Neural cell (in vitro differentiated cells): ENCODE data around the gene ZNF625. TPM values are rescaled to one million over a fixed set of nuclear protein-coding genes. Genes with fewer than 3 reads are reported as not detected.

Source experiments
- H2AFZ ChIP-seq: fragments of 200-600, 300-800 bp; sonication (generic), shearing (Covaris generic); 2 replicates; pipeline ENCODE4 v1.6.0; 2014; ENCODE audit warnings: low read depth, mild to moderate bottlenecking, antibody characterized with exemption, low read length, moderate library complexity
- H3F3A ChIP-seq: fragments of 200-600 bp; shearing (Covaris generic); 2 replicates; pipeline ENCODE4 v1.6.1; 2016; ENCODE audit warnings: mild to moderate bottlenecking, moderate library complexity, mixed read lengths, antibody characterized with exemption, low read length; ENCODE audit not compliant: insufficient read depth, poor library complexity, severe bottlenecking
- H3K27ac ChIP-seq: fragments of 200-600, 300-800 bp; sonication (generic), shearing (Covaris generic); 2 replicates; pipeline ENCODE4 v1.5.1; 2014; ENCODE audit warnings: mild to moderate bottlenecking, low read length, moderate library complexity
- H3K27me3 ChIP-seq: fragments of 300-800, 200-600 bp; sonication (generic), shearing (Covaris generic); 2 replicates; pipeline ENCODE4 v1.6.0; 2014; ENCODE audit warnings: mild to moderate bottlenecking, low read depth, low read length, moderate library complexity; ENCODE audit not compliant: insufficient read depth
- H3K36me3 ChIP-seq: fragments of 300-800, 200-600 bp; sonication (generic), shearing (Covaris generic); 2 replicates; pipeline ENCODE4 v1.5.1; 2014; ENCODE audit warnings: mild to moderate bottlenecking, antibody characterized with exemption, low read length, moderate library complexity; ENCODE audit not compliant: insufficient read depth
- H3K4me2 ChIP-seq: fragments of 300-800, 200-600 bp; sonication (generic), shearing (Covaris generic); 2 replicates; pipeline ENCODE4 v1.6.0; 2014; ENCODE audit warnings: mild to moderate bottlenecking, low read length
- H3K4me3 ChIP-seq: fragments of 300-800, 200-600 bp; sonication (generic), shearing (Covaris generic); 2 replicates; pipeline ENCODE4 v1.5.1; 2014; ENCODE audit warnings: mild to moderate bottlenecking, low read length, moderate library complexity
- H3K79me2 ChIP-seq: fragments of 200-600 bp; shearing (Covaris generic); replicated peaks from 2 replicates; pipeline ENCODE4 v1.6.0; 2014; ENCODE audit warnings: mild to moderate bottlenecking, low read length, moderate library complexity; ENCODE audit not compliant: insufficient read depth
- H3K9ac ChIP-seq: fragments of 300-800, 200-600 bp; sonication (generic), shearing (Covaris generic); 2 replicates; pipeline ENCODE4 v1.6.1; 2016; ENCODE audit warnings: mild to moderate bottlenecking, low read length, mixed read lengths
- H3K9me2 ChIP-seq: fragments of 200-600 bp; shearing (Covaris generic); 2 replicates; pipeline ENCODE4 v1.6.1; 2016; ENCODE audit warnings: mild to moderate bottlenecking, low read length, mixed read lengths; ENCODE audit not compliant: insufficient read depth
- H3K9me3 ChIP-seq: fragments of 200-600, 300-800 bp; sonication (generic), shearing (Covaris generic); 2 replicates; pipeline ENCODE4 v1.6.1; 2016; ENCODE audit warnings: mild to moderate bottlenecking, mixed run types, low read length, moderate library complexity, mixed read lengths
- H4K20me1 ChIP-seq: fragments of 200-600 bp; shearing (Covaris generic); 2 replicates; pipeline ENCODE4 v1.6.1; 2016; ENCODE audit warnings: mild to moderate bottlenecking, mixed run types; ENCODE audit not compliant: insufficient read depth
- CTCF ChIP-seq: fragments of 450-650 bp; IDR thresholded peaks from 2 replicates; pipeline ENCODE4 v1.5.1; 2014; ENCODE audit warnings: antibody characterized with exemption, mild to moderate bottlenecking, moderate library complexity; ENCODE audit not compliant: poor library complexity, severe bottlenecking
- EP300 ChIP-seq: fragments of 450-650 bp; conservative IDR thresholded peaks from 2 replicates; pipeline ENCODE4 v1.6.1; 2014; ENCODE audit warnings: antibody characterized with exemption, mild to moderate bottlenecking, moderate library complexity; ENCODE audit not compliant: poor library complexity, severe bottlenecking
- EZH2 ChIP-seq: fragments of 200-600, 300-800 bp; shearing (Covaris generic), sonication (generic); IDR thresholded peaks from 2 replicates; pipeline ENCODE4 v1.6.1; 2014; ENCODE audit warnings: antibody characterized with exemption, low read length, borderline replicate concordance, mild to moderate bottlenecking; ENCODE audit not compliant: insufficient read depth, poor library complexity, severe bottlenecking
- MXI1 ChIP-seq: fragments of 450-650 bp; conservative IDR thresholded peaks from 2 replicates; pipeline ENCODE4 v1.6.1; 2014; ENCODE audit warnings: antibody characterized with exemption, mild to moderate bottlenecking; ENCODE audit not compliant: poor library complexity, severe bottlenecking
- POLR2AphosphoS5 ChIP-seq: IDR thresholded peaks from 2 replicates; pipeline ENCODE4 v1.6.1; 2012
- RAD21 ChIP-seq: fragments of 450-650 bp; conservative IDR thresholded peaks from 2 replicates; pipeline ENCODE4 v1.6.1; 2014; ENCODE audit warnings: antibody characterized with exemption, mild to moderate bottlenecking, moderate library complexity
- SMC3 ChIP-seq: fragments of 450-650 bp; conservative IDR thresholded peaks from 2 replicates; pipeline ENCODE4 v1.6.1; 2014; ENCODE audit warnings: antibody characterized with exemption, mild to moderate bottlenecking, moderate library complexity; ENCODE audit not compliant: poor library complexity
- TAF1 ChIP-seq: IDR thresholded peaks from 2 replicates; pipeline ENCODE4 v1.6.1; 2012; ENCODE audit warnings: low read depth
- polyA plus RNA-seq: library from polyadenylated mRNA; depleted of rRNA; stranded (reverse); fragments of >200 nt; gene quantifications from 2 replicates; pipeline ENCODE4 v1.2.3, GENCODE V29; 2014
- TF ChIP-seq, protein P1 (sequence below): IDR thresholded peaks from 2 replicates; pipeline ENCODE4 v1.6.1; 2012; ENCODE audit warnings: borderline replicate concordance

Gene ZNF625
- polyA plus RNA-seq, 1 donor from 2014 or later, result 11.6 TPM

GRCh38 chr19:12187625-12188024 lies 31.1 kb upstream of the ZNF625 start:
- Histone ChIP-seq H3K9me3 (peaks cover 24% of the 10 kb centered on the region), H3K4me2 (no peak overlapping the region), H3K36me3 (peaks cover 26% of the 10 kb centered on the region), H3K4me3 (no peak overlapping the region), H3K27ac (no peak overlapping the region), H3K79me2 (peaks cover 4% of the 10 kb centered on the region), H3K9ac (no peak overlapping the region), H3K9me2 (no peaks in the 10 kb centered on the region), H4K20me1 (no peaks in the 10 kb centered on the region), H2AFZ (no peak overlapping the region), H3K27me3 (no peaks in the 10 kb centered on the region), H3F3A (no peaks in the 10 kb centered on the region)
- TF ChIP-seq EP300, result no peak
- TF ChIP-seq EZH2, result no peak
- no peak for TF ChIP-seq RAD21
- TF ChIP-seq POLR2AphosphoS5, result no peak
- no peak for TF ChIP-seq MXI1
- TF ChIP-seq, protein P1, sequence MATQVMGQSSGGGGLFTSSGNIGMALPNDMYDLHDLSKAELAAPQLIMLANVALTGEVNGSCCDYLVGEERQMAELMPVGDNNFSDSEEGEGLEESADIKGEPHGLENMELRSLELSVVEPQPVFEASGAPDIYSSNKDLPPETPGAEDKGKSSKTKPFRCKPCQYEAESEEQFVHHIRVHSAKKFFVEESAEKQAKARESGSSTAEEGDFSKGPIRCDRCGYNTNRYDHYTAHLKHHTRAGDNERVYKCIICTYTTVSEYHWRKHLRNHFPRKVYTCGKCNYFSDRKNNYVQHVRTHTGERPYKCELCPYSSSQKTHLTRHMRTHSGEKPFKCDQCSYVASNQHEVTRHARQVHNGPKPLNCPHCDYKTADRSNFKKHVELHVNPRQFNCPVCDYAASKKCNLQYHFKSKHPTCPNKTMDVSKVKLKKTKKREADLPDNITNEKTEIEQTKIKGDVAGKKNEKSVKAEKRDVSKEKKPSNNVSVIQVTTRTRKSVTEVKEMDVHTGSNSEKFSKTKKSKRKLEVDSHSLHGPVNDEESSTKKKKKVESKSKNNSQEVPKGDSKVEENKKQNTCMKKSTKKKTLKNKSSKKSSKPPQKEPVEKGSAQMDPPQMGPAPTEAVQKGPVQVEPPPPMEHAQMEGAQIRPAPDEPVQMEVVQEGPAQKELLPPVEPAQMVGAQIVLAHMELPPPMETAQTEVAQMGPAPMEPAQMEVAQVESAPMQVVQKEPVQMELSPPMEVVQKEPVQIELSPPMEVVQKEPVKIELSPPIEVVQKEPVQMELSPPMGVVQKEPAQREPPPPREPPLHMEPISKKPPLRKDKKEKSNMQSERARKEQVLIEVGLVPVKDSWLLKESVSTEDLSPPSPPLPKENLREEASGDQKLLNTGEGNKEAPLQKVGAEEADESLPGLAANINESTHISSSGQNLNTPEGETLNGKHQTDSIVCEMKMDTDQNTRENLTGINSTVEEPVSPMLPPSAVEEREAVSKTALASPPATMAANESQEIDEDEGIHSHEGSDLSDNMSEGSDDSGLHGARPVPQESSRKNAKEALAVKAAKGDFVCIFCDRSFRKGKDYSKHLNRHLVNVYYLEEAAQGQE, result no peak
- TF ChIP-seq SMC3, result no peak
- no peak for TF ChIP-seq TAF1
- no peak for TF ChIP-seq CTCF

DNA sequence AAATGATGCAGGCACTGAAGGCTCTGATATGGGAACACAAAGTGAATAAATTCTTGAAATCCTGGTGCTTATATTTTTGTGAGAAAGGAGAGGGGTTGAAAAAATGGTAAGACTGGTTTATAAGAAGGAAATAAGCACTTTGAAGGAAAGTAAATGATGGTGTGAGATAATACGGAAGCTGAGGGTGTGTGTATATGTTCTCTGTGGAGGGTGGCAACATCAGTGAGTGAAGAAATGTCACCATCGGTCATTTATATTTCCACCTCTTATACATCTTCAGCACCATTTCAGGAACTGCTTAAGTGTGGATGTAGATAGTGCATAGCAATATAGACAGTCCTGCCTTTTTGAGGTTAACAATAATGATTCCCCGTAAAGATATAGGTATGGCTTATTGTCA lies 23.8 kb upstream of the ZNF625 start:
- no peak overlapping the region for H3K4me3 ChIP-seq
- no peaks in the 10 kb centered on the region for H3K36me3 ChIP-seq
- H2AFZ ChIP-seq, result no peak overlapping the region
- peaks cover 20% of the 10 kb centered on the region for H3K79me2 ChIP-seq
- no peaks in the 10 kb centered on the region for H3K27me3 ChIP-seq
- H3K9ac ChIP-seq, result no peak overlapping the region
- no peaks in the 10 kb centered on the region for H3K9me2 ChIP-seq
- no peak for TF ChIP-seq EP300
- no peak for TF ChIP-seq EZH2
- no peak for TF ChIP-seq RAD21
- no peak for TF ChIP-seq POLR2AphosphoS5
- no peak for TF ChIP-seq TAF1
- TF ChIP-seq SMC3, result no peak
- TF ChIP-seq MXI1, result no peak
- TF ChIP-seq CTCF, result no peak
- TF ChIP-seq, protein P1, result no peak
- no peak overlapping the region for H3K27ac ChIP-seq
- peaks cover 8% of the 10 kb centered on the region for H3K9me3 ChIP-seq
- no peak overlapping the region for H3K4me2 ChIP-seq
- H3F3A ChIP-seq, result no peaks in the 10 kb centered on the region
- no peaks in the 10 kb centered on the region for H4K20me1 ChIP-seq
